CD14-positive monocyte (primary cell): ENCODE measurements around the gene RASA4B. TPM values are rescaled to one million over a fixed set of nuclear protein-coding genes. Genes with fewer than 3 reads are reported as not detected.
"Not testable (repeated sequence)": the region's sequence is repeated elsewhere in the genome, so short reads cannot be mapped to it uniquely, and the experiment has no call there.

Experiments
- DNase-seq, 3 donors: peaks; one replicate each; pipeline ENCODE4 v3.0.0-alpha.2; 2011 to 2022
- H2AFZ ChIP-seq: 2 replicates; pipeline ENCODE4 v1.6.0; 2012; ENCODE audit warnings: mild to moderate bottlenecking, low read depth, low read length, inconsistent platforms; ENCODE audit not compliant: insufficient read depth, poor library complexity, severe bottlenecking
- H3K27ac ChIP-seq, 2 donors: 1 replicate in 1 of 2; 2 replicates in 1 of 2; pipeline ENCODE4 v1.5.1; 2012 to 2013; ENCODE audit warnings: low read length in 2 of 2, control low read depth in 1 of 2, inconsistent platforms in 1 of 2, low read depth in 1 of 2, mild to moderate bottlenecking in 1 of 2
- H3K27me3 ChIP-seq, 2 donors: one replicate each; pipeline versions ENCODE4 v1.6.0 to v1.6.1; 2011 to 2013; ENCODE audit warnings: low read length in 2 of 2; ENCODE audit not compliant: control insufficient read depth in 2 of 2, insufficient read depth in 2 of 2
- H3K36me3 ChIP-seq, 2 donors: replicated peaks in 1 of 2; 1 replicate in 1 of 2; 2 replicates in 1 of 2; pipeline versions ENCODE4 v1.5.1 to v1.6.1; 2012 to 2013; ENCODE audit warnings: low read length in 2 of 2, control low read depth in 1 of 2, inconsistent platforms in 1 of 2, mild to moderate bottlenecking in 1 of 2; ENCODE audit not compliant: insufficient read depth in 2 of 2, control insufficient read depth in 1 of 2
- H3K4me1 ChIP-seq, 2 donors: 1 replicate in 1 of 2; 2 replicates in 1 of 2; pipeline versions ENCODE4 v1.5.1 to v1.6.1; 2012 to 2013; ENCODE audit warnings: low read length in 2 of 2, control low read depth in 1 of 2, inconsistent platforms in 1 of 2, mild to moderate bottlenecking in 1 of 2, moderate library complexity in 1 of 2; ENCODE audit not compliant: insufficient read depth in 2 of 2, control insufficient read depth in 1 of 2
- H3K4me2 ChIP-seq: replicated peaks from 2 replicates; pipeline ENCODE3; 2012; ENCODE audit warnings: low read length, moderate library complexity, mild to moderate bottlenecking; ENCODE audit not compliant: poor library complexity, severe bottlenecking; ENCODE audit errors: extremely low read depth
- H3K4me3 ChIP-seq, 3 experiments: fragments of 200-600 bp in 1 of 3; sonication (generic) in 1 of 3; replicated peaks in 1 of 3; 1 replicate in 2 of 3; 2 replicates in 1 of 3; pipeline ENCODE4 v1.5.1; 2011 to 2013; ENCODE audit warnings: low read length in 3 of 3, mild to moderate bottlenecking in 3 of 3, control low read depth in 2 of 3, low read depth in 2 of 3, inconsistent platforms in 1 of 3, moderate library complexity in 1 of 3
- H3K79me2 ChIP-seq: 2 replicates; pipeline ENCODE4 v1.6.0; 2012; ENCODE audit warnings: mild to moderate bottlenecking, control low read depth, inconsistent platforms, low read length, moderate library complexity; ENCODE audit not compliant: insufficient read depth
- H3K9ac ChIP-seq: 2 replicates; pipeline ENCODE4 v1.6.0; 2017; ENCODE audit warnings: low read length, mild to moderate bottlenecking; ENCODE audit not compliant: insufficient read depth, poor library complexity, severe bottlenecking
- H3K9me3 ChIP-seq, 2 donors: replicated peaks in 1 of 2; 1 replicate in 1 of 2; 2 replicates in 1 of 2; pipeline versions ENCODE4 v1.5.1 to v1.6.1; 2012 to 2013; ENCODE audit warnings: low read length in 2 of 2, control low read depth in 1 of 2; ENCODE audit not compliant: control insufficient read depth in 1 of 2, insufficient read depth in 1 of 2
- H4K20me1 ChIP-seq: 2 replicates; pipeline ENCODE4 v1.6.0; 2012; ENCODE audit warnings: mild to moderate bottlenecking, low read length, control low read depth, moderate library complexity; ENCODE audit not compliant: insufficient read depth
- H3K27ac Mint-ChIP-seq, 7 donors: one replicate each; pipeline ENCODE4 v1.8.0; 2020; ENCODE audit warnings: mild to moderate bottlenecking in 7 of 7, mixed read lengths in 7 of 7, moderate library complexity in 6 of 7, inconsistent platforms in 2 of 7
- H3K27me3 Mint-ChIP-seq, 3 donors: one replicate each; pipeline ENCODE4 v1.8.0; 2021 to 2022; ENCODE audit warnings: low read depth in 3 of 3, mild to moderate bottlenecking in 3 of 3, mixed read lengths in 3 of 3, moderate library complexity in 3 of 3, inconsistent platforms in 1 of 3
- H3K36me3 Mint-ChIP-seq, 2 donors: one replicate each; pipeline ENCODE4 v1.8.0; 2020; ENCODE audit warnings: mixed read lengths in 2 of 2, inconsistent platforms in 1 of 2, mild to moderate bottlenecking in 1 of 2
- H3K4me1 Mint-ChIP-seq: one replicate; pipeline ENCODE4 v1.8.0; 2020; ENCODE audit warnings: mild to moderate bottlenecking, mixed read lengths
- H3K4me3 Mint-ChIP-seq, 2 donors: one replicate each; pipeline ENCODE4 v1.8.0; 2020; ENCODE audit warnings: mild to moderate bottlenecking in 2 of 2, mixed read lengths in 2 of 2, moderate library complexity in 1 of 2
- H3K9me3 Mint-ChIP-seq, 7 donors: one replicate each; pipeline ENCODE4 v1.8.0; 2020 to 2022; ENCODE audit warnings: mixed read lengths in 7 of 7, mild to moderate bottlenecking in 6 of 7, moderate library complexity in 6 of 7, inconsistent platforms in 2 of 7
- WGBS: methylation state at CpG from one replicate; pipeline ENCODE4 v1.1.5; 2013; ENCODE audit warnings: missing lambda C conversion rate; ENCODE audit not compliant: insufficient coverage; 5-methylcytosine and 5-hydroxymethylcytosine counted together
- intact Hi-C, 2 donors: fragments of 100-400 bp; cut with micrococcal nuclease; formaldehyde crosslinking; loops; one replicate each; pipeline versions ENCODE4 v1.15.0 to v1.15.1; 2023
- polyA plus RNA-seq, 3 donors: library from polyadenylated mRNA; depleted of rRNA in 1 of 3; unstranded in 2 of 3; stranded (reverse) in 1 of 3; fragments of 300-500 nt in 2 of 3; fragments of >200 nt in 1 of 3; fragmentation: Illumina TruSeq in 2 of 3; gene quantifications; 1 replicate in 2 of 3; 2 replicates in 1 of 3; pipeline ENCODE4 v1.2.3, GENCODE V29; 2012 to 2021

RASA4B gene
- polyA plus RNA-seq, 3 donors = 6.3 to 24.1 (median 20.1) TPM

DNA sequence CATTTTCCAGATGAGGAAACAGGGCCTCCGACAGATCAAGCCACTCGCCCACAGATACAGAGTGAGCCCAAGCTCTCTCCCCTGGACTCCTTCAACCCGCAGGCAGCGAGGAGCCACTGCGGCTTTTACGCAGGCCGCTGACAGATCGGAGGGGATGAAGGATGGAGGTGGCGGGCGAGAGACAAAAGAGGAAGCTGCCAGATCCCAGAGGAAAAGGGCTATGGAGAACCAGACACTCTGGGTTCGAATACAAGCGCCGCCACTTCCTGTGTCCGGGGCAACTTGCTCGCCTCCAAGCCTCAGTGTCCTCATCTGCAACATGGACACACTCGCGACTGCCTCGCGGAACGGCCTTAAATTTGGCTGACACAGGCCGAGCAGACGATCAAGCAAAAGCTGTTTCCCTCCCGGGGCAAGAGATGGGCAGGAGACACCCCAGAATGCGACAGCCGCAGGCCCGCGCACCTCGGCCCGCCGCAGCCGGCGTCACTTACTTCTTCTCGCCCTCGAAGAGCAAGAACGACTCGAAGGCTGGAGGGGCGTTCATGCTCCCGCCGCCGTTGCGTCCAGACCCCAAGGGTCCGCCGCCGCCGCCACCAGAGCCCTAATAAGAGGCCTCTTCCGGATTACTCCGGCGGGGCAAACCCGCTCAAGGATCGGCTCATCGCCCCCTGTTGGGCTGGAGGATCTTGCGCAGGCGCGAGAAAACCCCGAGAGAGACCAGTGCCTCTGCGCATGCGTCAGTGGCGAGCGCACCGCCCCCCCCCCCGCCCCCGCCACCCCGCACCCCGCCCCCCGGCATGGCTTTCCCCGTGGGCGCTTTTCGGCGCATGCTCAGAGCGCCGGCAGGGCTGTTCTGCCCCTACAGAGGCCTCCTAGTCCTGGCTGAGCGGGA, 39.0 kb downstream of the RASA4B start, which contains the start of gene POLR2J:
Gene POLR2J, minus strand, starts transcription at position 609 of the 895 bp plus-strand sequence. Its CDS starts 62 bp downstream, at position 547.
- H3K4me1 Mint-ChIP-seq, H3K9me3 ChIP-seq, H3K27ac ChIP-seq, H3K4me2 ChIP-seq, intact Hi-C loops, H4K20me1 ChIP-seq, H3K79me2 ChIP-seq, H3K36me3 Mint-ChIP-seq, H3K36me3 ChIP-seq, H3K27me3 ChIP-seq, H3K9me3 Mint-ChIP-seq, H3K4me1 ChIP-seq, H3K27me3 Mint-ChIP-seq: not testable (repeated sequence)
- peak within 1 kb of the TSS; percentile 56 for H2AFZ ChIP-seq
- H3K4me3 ChIP-seq = peak within 1 kb of the TSS; percentile 41 to 46 (median 44)
- H3K4me3 Mint-ChIP-seq = peak within 1 kb of the TSS; percentile 92 to 93
- H3K27ac Mint-ChIP-seq = peak within 1 kb of the TSS; percentile 82 to 96 (median 88)
- WGBS = 0% methylated on average over 23 of the region's 72 CpGs
- H3K9ac ChIP-seq = peak within 1 kb of the TSS; percentile 51
- peak; percentile 29 to 69 (median 64) for DNase-seq

DNA sequence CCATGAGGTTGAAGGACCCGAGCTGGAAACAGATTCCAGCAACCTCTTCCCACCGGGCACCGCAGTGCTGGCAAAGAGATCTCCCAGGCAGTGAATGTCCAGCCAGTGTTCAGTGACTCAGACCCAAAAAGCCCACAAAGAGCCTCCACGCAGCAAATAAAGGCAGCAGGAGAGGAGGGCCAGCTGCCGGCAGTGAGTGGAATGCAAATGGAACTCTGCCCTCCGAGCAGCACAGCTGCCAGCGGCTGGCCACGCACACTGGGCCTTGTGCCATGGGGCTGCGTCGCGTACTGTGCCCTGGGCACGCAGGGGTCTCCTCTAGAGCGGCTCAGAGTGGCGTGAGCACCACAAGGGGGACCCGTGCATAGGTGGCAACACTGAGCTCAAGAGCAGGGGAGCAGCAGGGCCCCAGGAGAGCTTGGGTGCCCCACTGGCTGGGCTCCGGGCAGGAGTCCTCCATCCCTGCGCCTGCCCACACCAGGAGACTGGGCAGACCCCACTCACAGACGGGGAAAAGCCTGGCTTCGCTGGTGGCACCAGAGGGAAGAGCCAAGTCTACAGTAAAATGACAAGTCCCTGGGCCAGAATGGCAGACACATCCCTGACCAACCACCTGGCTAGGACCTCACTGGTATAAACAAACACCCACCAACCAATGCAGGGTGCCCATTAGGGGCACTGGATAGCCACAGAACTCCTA, 42.7 kb downstream of the RASA4B start:
- H3K27me3 ChIP-seq, H3K27me3 Mint-ChIP-seq, DNase-seq, H2AFZ ChIP-seq, H3K4me1 ChIP-seq, H3K79me2 ChIP-seq, H3K4me1 Mint-ChIP-seq, H3K9me3 ChIP-seq, H3K27ac Mint-ChIP-seq, H3K9ac ChIP-seq, H3K4me3 ChIP-seq, H3K4me3 Mint-ChIP-seq, H3K4me2 ChIP-seq, H4K20me1 ChIP-seq, intact Hi-C loops, H3K27ac ChIP-seq, H3K9me3 Mint-ChIP-seq: not testable (repeated sequence)
- WGBS = no CpG with 5 or more reads among the region's 19 CpGs
- H3K36me3 Mint-ChIP-seq = peaks cover 12 to 25% of the 10 kb centered on the region in 2 donors
- peaks cover 15 to 19% of the 10 kb centered on the region in 2 donors for H3K36me3 ChIP-seq

DNA sequence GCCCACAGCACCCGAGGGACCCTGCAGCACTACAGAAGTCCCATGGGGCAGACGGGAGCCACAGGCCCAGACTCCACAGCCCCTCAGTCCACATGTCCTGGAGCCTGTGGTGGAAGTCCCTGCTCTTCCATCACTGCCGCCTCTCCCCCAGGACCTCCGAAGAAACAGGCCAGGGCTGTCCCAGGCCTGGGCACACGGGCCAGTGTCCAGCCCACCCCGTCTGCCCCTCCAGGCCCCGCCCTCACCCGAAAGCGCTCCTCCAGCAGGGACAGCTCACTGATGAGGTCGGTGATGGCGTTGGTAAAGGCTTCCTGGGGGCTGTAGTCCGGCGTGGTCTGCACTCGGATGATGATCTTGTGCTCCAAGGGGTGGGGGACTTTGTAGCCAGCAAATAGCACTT, 43.5 kb downstream of the RASA4B start:
- H3K79me2 ChIP-seq, H3K27me3 ChIP-seq, H3K4me3 ChIP-seq, H2AFZ ChIP-seq, DNase-seq, H3K9me3 Mint-ChIP-seq, H3K27ac Mint-ChIP-seq, H3K4me2 ChIP-seq, H3K9ac ChIP-seq, H3K27me3 Mint-ChIP-seq, intact Hi-C loops, H3K4me1 ChIP-seq, H3K9me3 ChIP-seq, H3K27ac ChIP-seq, H3K4me1 Mint-ChIP-seq, H3K4me3 Mint-ChIP-seq, H4K20me1 ChIP-seq: not testable (repeated sequence)
- H3K36me3 ChIP-seq = peaks cover 15 to 19% of the 10 kb centered on the region in 2 donors
- peaks cover 12 to 25% of the 10 kb centered on the region in 2 donors for H3K36me3 Mint-ChIP-seq
- WGBS = no CpG with 5 or more reads among the region's 14 CpGs
